Adrenal gland (tissue), 5 donors: ENCODE data around the gene FGF19.

ENCODE experiments used
- CTCF ChIP-seq, 6 experiments: fragments of 450-650 bp in 4 of 6; fragments of 200-600 bp in 2 of 6; sonication (generic) in 1 of 6; IDR thresholded peaks; 1 replicate in 5 of 6; 2 replicates in 1 of 6; pipeline versions ENCODE4 v1.5.1 to v1.8.0; 2016 to 2021; ENCODE audit warnings: antibody characterized with exemption in 6 of 6, mild to moderate bottlenecking in 2 of 6, moderate library complexity in 1 of 6
- POLR2A ChIP-seq, 2 donors: fragments of 450-650 bp; IDR thresholded peaks; one replicate each; pipeline ENCODE4 v1.6.1; 2017; ENCODE audit warnings: antibody characterized with exemption in 2 of 2, mild to moderate bottlenecking in 2 of 2, moderate library complexity in 1 of 2
- donor health status: DM: no; HTN: no; CAD: no.

- TF ChIP-seq CTCF (IDR thresholded peaks at IDR 0.05), result no peak
- TF ChIP-seq POLR2A (IDR thresholded peaks at IDR 0.05), result no peak
These were observed 43.8 kb downstream of the FGF19 start for GRCh38 chr11:69660001-69660500.
